HG02759 (cell line): ENCODE results near the gene PHACTR1.
"Not testable (repeated sequence)": the region's sequence is repeated elsewhere in the genome, so short reads cannot be mapped to it uniquely, and the experiment has no call there.

Source experiments
- ATAC-seq: cut with Tn5 transposase; IDR thresholded peaks from one replicate; pipeline ENCODE4 v1.9.1; 2021; ENCODE audit warnings: mild to moderate bottlenecking, moderate library complexity; ENCODE audit not compliant: unreplicated experiment

The PHACTR1 gene

GRCh38 chr6:13326031-13326586, 609.5 kb downstream of the PHACTR1 start:
- ATAC-seq = not testable (repeated sequence)

- no peak for ATAC-seq
Observed at GRCh38 chr6:13327691-13328075, 611.1 kb downstream of the PHACTR1 start.

- peak; percentile 95 for ATAC-seq
Observed at GRCh38 chr6:13328076-13328874, 611.7 kb downstream of the PHACTR1 start, which contains the start of gene TBC1D7. Gene TBC1D7, minus strand, starts transcription at chr6:13328537. Its CDS starts 1,639 bp downstream, at chr6:13326898.

- no peak for ATAC-seq
Observed at GRCh38 chr6:13328875-13329183, 612.3 kb downstream of the PHACTR1 start.

GRCh38 chr6:13331516-13332348, 615.2 kb downstream of the PHACTR1 start:
- ATAC-seq = no peak

- ATAC-seq = no peak
Observed at GRCh38 chr6:13332349-13332706, 615.8 kb downstream of the PHACTR1 start.

- ATAC-seq = no peak
Observed at GRCh38 chr6:13334953-13335352, 618.4 kb downstream of the PHACTR1 start.

- peak; percentile 45 for ATAC-seq
Observed at GRCh38 chr6:13336553-13336952, 620.0 kb downstream of the PHACTR1 start.

- ATAC-seq = no peak
Observed at GRCh38 chr6:13338038-13338437, 621.5 kb downstream of the PHACTR1 start.
